Measurements from ENCODE around the gene PARD3B. TPM values are rescaled to one million over a fixed set of nuclear protein-coding genes. Genes with fewer than 3 reads are reported as not detected.

Gene PARD3B
- total RNA-seq, 1 experiment from 2014 or later: 7.6 TPM

GRCh38 chr2:205366336-205367060, 821.2 kb downstream of the PARD3B start:
- Histone ChIP-seq H2AFZ (no peak overlapping the region), H3K36me3 (ENCODE audit: low read depth) (no peaks in the 10 kb centered on the region), H3K27ac (no peak overlapping the region), H3K4me2 (no peak overlapping the region), H3K4me3 (no peak overlapping the region), H3F3A (ENCODE audit: insufficient read depth, low read depth) (no peaks in the 10 kb centered on the region), H4K20me1 (ENCODE audit: insufficient read depth) (no peaks in the 10 kb centered on the region), H3K27me3 (ENCODE audit: insufficient read depth, low read depth) (no peaks in the 10 kb centered on the region), H3K79me2 (ENCODE audit: low read depth) (no peaks in the 10 kb centered on the region), H3K9me2 (ENCODE audit: insufficient read depth) (no peaks in the 10 kb centered on the region), H3K4me1 (replicated peaks; ENCODE audit: insufficient read depth) (no peaks in the 10 kb centered on the region), H3K9me3 (ENCODE audit: insufficient read depth, low read depth) (no peaks in the 10 kb centered on the region)
- no peak for TF ChIP-seq CTCF (conservative IDR thresholded peaks at IDR 0.05)
- no peak for TF ChIP-seq EZH2 (IDR thresholded peaks at IDR 0.05; ENCODE audit: low read depth)
- intact Hi-C loops (cut with micrococcal nuclease; ENCODE audit: unreplicated experiment): no loop called here
- CTCF ChIA-PET: no interaction called here
- POLR2A ChIA-PET (ENCODE audit: unreplicated experiment): no interaction called here
- no peak for DNase-seq
- BruUV-seq (replicated peaks): no TSS peak

GRCh38 chr2:205367331-205367935, 822.2 kb downstream of the PARD3B start:
- H3K9me2 ChIP-seq (ENCODE audit: insufficient read depth): no peaks in the 10 kb centered on the region
- no peaks in the 10 kb centered on the region for H3F3A ChIP-seq (ENCODE audit: insufficient read depth, low read depth)
- no peak overlapping the region for H3K4me3 ChIP-seq
- H3K79me2 ChIP-seq (ENCODE audit: low read depth): no peaks in the 10 kb centered on the region
- ChIA-PET CTCF (no interaction called here), POLR2A (ENCODE audit: unreplicated experiment) (no interaction called here)
- no peaks in the 10 kb centered on the region for H3K9me3 ChIP-seq (ENCODE audit: insufficient read depth, low read depth)
- no peak overlapping the region for H3K4me2 ChIP-seq
- BruUV-seq (replicated peaks): no TSS peak
- TF ChIP-seq EZH2 (IDR thresholded peaks at IDR 0.05; ENCODE audit: low read depth) (no peak), CTCF (conservative IDR thresholded peaks at IDR 0.05) (no peak)
- intact Hi-C loops (cut with micrococcal nuclease; ENCODE audit: unreplicated experiment): no loop called here
- no peak overlapping the region for H2AFZ ChIP-seq
- DNase-seq: no peak
- H4K20me1 ChIP-seq (ENCODE audit: insufficient read depth): no peaks in the 10 kb centered on the region
- H3K27ac ChIP-seq: no peak overlapping the region
- H3K4me1 ChIP-seq (replicated peaks; ENCODE audit: insufficient read depth): no peaks in the 10 kb centered on the region
- no peaks in the 10 kb centered on the region for H3K36me3 ChIP-seq (ENCODE audit: low read depth)
- no peaks in the 10 kb centered on the region for H3K27me3 ChIP-seq (ENCODE audit: insufficient read depth, low read depth)

GRCh38 chr2:205369813-205370212, 824.5 kb downstream of the PARD3B start:
- ChIA-PET CTCF (no interaction called here), POLR2A (ENCODE audit: unreplicated experiment) (no interaction called here)
- Histone ChIP-seq H2AFZ (no peak overlapping the region), H4K20me1 (ENCODE audit: insufficient read depth) (no peaks in the 10 kb centered on the region), H3K27ac (no peak overlapping the region), H3K9me2 (ENCODE audit: insufficient read depth) (no peaks in the 10 kb centered on the region), H3K27me3 (ENCODE audit: insufficient read depth, low read depth) (no peaks in the 10 kb centered on the region), H3K36me3 (ENCODE audit: low read depth) (no peaks in the 10 kb centered on the region), H3K4me2 (no peak overlapping the region), H3K4me3 (no peak overlapping the region), H3F3A (ENCODE audit: insufficient read depth, low read depth) (no peaks in the 10 kb centered on the region), H3K4me1 (replicated peaks; ENCODE audit: insufficient read depth) (no peaks in the 10 kb centered on the region), H3K9me3 (ENCODE audit: insufficient read depth, low read depth) (no peaks in the 10 kb centered on the region), H3K79me2 (ENCODE audit: low read depth) (no peaks in the 10 kb centered on the region)
- no peak for TF ChIP-seq EZH2 (IDR thresholded peaks at IDR 0.05; ENCODE audit: low read depth)
- no peak for TF ChIP-seq CTCF (conservative IDR thresholded peaks at IDR 0.05)
- intact Hi-C loops (cut with micrococcal nuclease; ENCODE audit: unreplicated experiment): no loop called here
- no peak for DNase-seq
- no TSS peak for BruUV-seq (replicated peaks)

All from PC-9 (cell line).